Endothelial cell of umbilical vein (primary cell): ENCODE data around the gene GPR17. TPM values are rescaled to one million over a fixed set of nuclear protein-coding genes. Genes with fewer than 3 reads are reported as not detected.

Experiments used
- BruUV-seq: library from RNA; stranded (reverse); fragments of 400-500 nt; replicated peaks from 2 replicates; lab custom pipeline; 2021; lab: Mats Ljungman, UMichigan
- CTCF ChIA-PET: fragments of 300-600, 350-600 bp; sonication (Branson Sonifier 250); formaldehyde crosslinking; loops from one replicate; lab custom pipeline; 2021; ENCODE audit warnings: antibody characterized with exemption, inconsistent platforms; lab: Charles Lee
- POLR2A ChIA-PET: fragments of 300-600, 350-600 bp; sonication (Branson Sonifier 250); formaldehyde crosslinking; loops from one replicate; lab custom pipeline; 2021; ENCODE audit warnings: antibody characterized with exemption, inconsistent platforms; lab: Charles Lee
- DNase-seq: peaks from one replicate; pipeline ENCODE4 v3.0.0-alpha.2; 2011; ENCODE audit warnings: low read depth, low spot score
- FAIRE-seq: peaks from 2 replicates; lab custom pipeline; 2011; peaks lifted over from hg19 to GRCh38; lab: Jason Lieb, UNC
- H2AFZ ChIP-seq: 2 replicates; pipeline ENCODE4 v1.6.0; 2012; ENCODE audit warnings: low read depth, low read length, control low read depth, inconsistent platforms
- H3K27ac ChIP-seq: 2 replicates; pipeline ENCODE4 v1.5.1; 2011; ENCODE audit warnings: low read depth, mild to moderate bottlenecking, control low read depth, low read length, moderate library complexity; ENCODE audit not compliant: insufficient read depth
- H3K27me3 ChIP-seq, 2 experiments: 2 replicates each; pipeline versions ENCODE4 v1.6.0 to v1.6.1; 2011; ENCODE audit warnings: low read length in 2 of 2, mixed read lengths in 1 of 2; ENCODE audit not compliant: control insufficient read depth in 2 of 2, insufficient read depth in 2 of 2
- H3K36me3 ChIP-seq, 2 experiments: 2 replicates in 1 of 2; 3 replicates in 1 of 2; pipeline ENCODE4 v1.5.1; 2011; ENCODE audit warnings: low read length in 2 of 2, mild to moderate bottlenecking in 1 of 2, moderate library complexity in 1 of 2; ENCODE audit not compliant: control insufficient read depth in 2 of 2, insufficient read depth in 2 of 2; ENCODE audit errors: extremely low read depth in 1 of 2
- H3K4me1 ChIP-seq: 3 replicates; pipeline ENCODE4 v1.5.1; 2011; ENCODE audit warnings: mild to moderate bottlenecking, low read length; ENCODE audit not compliant: control insufficient read depth, insufficient read depth; ENCODE audit errors: extremely low read depth
- H3K4me2 ChIP-seq: 2 replicates; pipeline ENCODE4 v1.6.1; 2011; ENCODE audit warnings: low read length, control low read depth, mixed read lengths; ENCODE audit not compliant: insufficient read depth
- H3K4me3 ChIP-seq, 3 experiments: fragments of 200-600 bp in 1 of 3; sonication (generic), shearing (Covaris generic) in 1 of 3; replicated peaks in 1 of 3; 2 replicates each; pipeline ENCODE4 v1.5.1; 2011 to 2016; ENCODE audit warnings: control low read depth in 3 of 3, low read length in 3 of 3, mild to moderate bottlenecking in 2 of 3, inconsistent platforms in 1 of 3, low read depth in 1 of 3, moderate library complexity in 1 of 3; ENCODE audit not compliant: insufficient read depth in 1 of 3
- H3K79me2 ChIP-seq: 2 replicates; pipeline ENCODE4 v1.6.0; 2012; ENCODE audit warnings: low read length, inconsistent platforms; ENCODE audit not compliant: control insufficient read depth, insufficient read depth
- H3K9ac ChIP-seq: replicated peaks from 2 replicates; pipeline ENCODE3; 2011; ENCODE audit warnings: low read length, control low read depth; ENCODE audit not compliant: insufficient read depth; ENCODE audit errors: extremely low read depth
- H3K9me1 ChIP-seq: replicated peaks from 3 replicates; pipeline ENCODE4 v1.6.0; 2011; ENCODE audit warnings: mild to moderate bottlenecking, low read length; ENCODE audit not compliant: control insufficient read depth, insufficient read depth; ENCODE audit errors: extremely low read depth
- H3K9me3 ChIP-seq: replicated peaks from 2 replicates; pipeline ENCODE4 v1.5.1; 2012; ENCODE audit warnings: low read length, inconsistent platforms; ENCODE audit not compliant: control insufficient read depth, insufficient read depth
- H4K20me1 ChIP-seq: replicated peaks from 2 replicates; pipeline ENCODE3; 2011; ENCODE audit warnings: mild to moderate bottlenecking, low read length; ENCODE audit not compliant: control insufficient read depth, insufficient read depth; ENCODE audit errors: extremely low read depth
- EZH2 ChIP-seq: IDR thresholded peaks from 2 replicates; pipeline ENCODE4 v1.6.1; 2012; ENCODE audit warnings: borderline replicate concordance, low read depth, mild to moderate bottlenecking, moderate library complexity, low read length, inconsistent platforms; ENCODE audit not compliant: severe bottlenecking
- FOS ChIP-seq: IDR thresholded peaks from 2 replicates; pipeline ENCODE4 v1.6.1; 2011; ENCODE audit warnings: mild to moderate bottlenecking, low read length, moderate library complexity, borderline replicate concordance; ENCODE audit not compliant: insufficient read depth
- GATA2 ChIP-seq: IDR thresholded peaks from 2 replicates; pipeline ENCODE4 v1.7.0; 2011; ENCODE audit warnings: low read depth, mild to moderate bottlenecking, moderate library complexity, mixed read lengths, low read length; ENCODE audit not compliant: insufficient read length, insufficient read depth
- JUN ChIP-seq: IDR thresholded peaks from 2 replicates; pipeline ENCODE4 v1.6.1; 2011; ENCODE audit warnings: borderline replicate concordance, low read depth; ENCODE audit not compliant: insufficient read length, insufficient read depth
- MYC ChIP-seq: IDR thresholded peaks from one replicate; pipeline ENCODE4 v1.6.1; 2011; ENCODE audit warnings: mild to moderate bottlenecking, low read depth, low read length
- POLR2A ChIP-seq: IDR thresholded peaks from 2 replicates; pipeline ENCODE4 v1.6.1; 2012; ENCODE audit warnings: low read depth, mild to moderate bottlenecking, control low read depth, low read length
- POLR2AphosphoS5 ChIP-seq: IDR thresholded peaks from 2 replicates; pipeline ENCODE4 v1.6.1; 2012; ENCODE audit warnings: low read depth, mild to moderate bottlenecking, control low read depth, low read length, moderate library complexity; ENCODE audit not compliant: insufficient read depth
- dilution Hi-C: fragments of 300-500 bp; cut with MboI; formaldehyde crosslinking; loops from one replicate; pipeline ENCODE4 v1.15.0; 2019; ENCODE audit warnings: low sequenced_read_pairs; ENCODE audit not compliant: extremely low pct_ligation_motif_present
- intact Hi-C: fragments of 100-400 bp; cut with micrococcal nuclease; formaldehyde crosslinking; loops from one replicate; pipeline ENCODE4 v1.10.0; 2022
- polyA plus RNA-seq, 4 experiments: library from polyadenylated mRNA; depleted of rRNA in 3 of 4; stranded (reverse) in 3 of 4; unstranded in 1 of 4; fragments of >200 nt; gene quantifications; 2 replicates each; pipeline versions ENCODE4 v1.2.1 to v1.2.3, GENCODE V29; 2011 to 2012; ENCODE audit warnings: missing spikeins in 1 of 4
- total RNA-seq: library from RNA; stranded (reverse); gene quantifications from 2 replicates; pipeline ENCODE4 v1.2.3, GENCODE V29; 2021
- TF ChIP-seq, protein P1 (sequence below), 2 donors: IDR thresholded peaks; 1 replicate in 1 of 2; 2 replicates in 1 of 2; pipeline ENCODE4 v1.5.1; 2011; ENCODE audit warnings: low read length in 2 of 2, mild to moderate bottlenecking in 2 of 2, moderate library complexity in 2 of 2, control low read depth in 1 of 2, inconsistent platforms in 1 of 2, low read depth in 1 of 2; ENCODE audit not compliant: insufficient read depth in 1 of 2; ENCODE audit errors: extremely low read depth in 1 of 2
- TF ChIP-seq, protein P2 (sequence below): IDR thresholded peaks from 2 replicates; pipeline ENCODE4 v1.6.1; 2011; ENCODE audit not compliant: insufficient read depth, insufficient read length

The GPR17 gene
- total and polyA plus RNA-seq, 2 donors (not counting 3 experiments of a cell fraction or from before 2014, with no cell fraction given): 0.10 TPM; not detected in 1

DNA sequence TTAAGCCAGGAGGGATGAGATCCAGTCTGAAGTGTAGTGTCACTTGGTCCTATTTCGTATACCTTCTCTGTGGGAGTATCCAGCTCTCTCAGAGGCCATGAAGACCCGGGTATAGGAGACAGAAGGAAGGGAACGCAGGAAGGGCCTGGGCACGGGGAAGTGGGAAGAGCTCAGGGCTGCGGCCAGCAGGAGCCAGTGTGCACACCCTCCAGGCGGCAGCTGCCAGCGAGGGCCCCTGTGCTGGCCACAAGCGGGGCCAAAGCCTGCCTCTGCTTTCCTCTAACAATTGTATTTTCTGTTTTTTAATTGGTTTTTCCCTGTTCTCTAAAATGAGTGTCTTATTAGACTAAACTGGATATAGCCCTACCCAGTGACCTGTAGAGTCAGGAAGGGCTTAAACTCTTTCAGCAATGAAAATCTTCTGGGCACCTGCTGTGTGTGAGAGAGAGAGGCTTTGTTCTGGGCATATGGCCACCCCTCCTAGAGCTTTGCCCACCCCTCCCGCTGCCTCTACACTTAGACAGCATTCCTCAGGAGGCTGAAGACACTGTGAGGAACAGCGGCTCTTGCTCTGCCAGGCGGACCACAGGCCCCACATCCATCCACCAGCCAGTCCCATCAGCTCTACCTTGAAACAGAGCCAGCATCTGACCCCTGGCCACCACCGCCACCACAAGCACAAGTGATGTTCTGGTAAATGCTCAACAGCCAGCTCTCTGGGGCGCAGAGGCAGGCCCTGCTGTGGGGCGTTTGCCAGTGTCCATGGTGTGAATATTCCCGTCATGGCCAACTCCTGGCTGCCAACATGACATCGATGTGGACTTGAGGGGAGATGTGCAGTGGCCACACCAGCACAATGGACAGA lies 9.5 kb downstream of the GPR17 start:
- CTCF ChIA-PET: interaction anchor here (1.5 to 12.1 kb wide), 3 partner anchors 40 to 63 kb away, joined by 3 to 424 read pairs (median 5); no protein-coding TSS in a partner anchor
- no peaks in the 10 kb centered on the region for H3K79me2 ChIP-seq
- intact Hi-C loops (no loop called here), dilution Hi-C loops (no loop called here)
- no peak for FAIRE-seq
- no peak overlapping the region for H3K4me2 ChIP-seq
- no peaks in the 10 kb centered on the region for H3K9me3 ChIP-seq
- peaks cover 0 to 9% of the 10 kb centered on the region in 2 experiments for H3K36me3 ChIP-seq
- H3K27ac ChIP-seq: no peak overlapping the region
- peaks cover 16% of the 10 kb centered on the region for H3K4me1 ChIP-seq
- TF ChIP-seq, protein P1, sequence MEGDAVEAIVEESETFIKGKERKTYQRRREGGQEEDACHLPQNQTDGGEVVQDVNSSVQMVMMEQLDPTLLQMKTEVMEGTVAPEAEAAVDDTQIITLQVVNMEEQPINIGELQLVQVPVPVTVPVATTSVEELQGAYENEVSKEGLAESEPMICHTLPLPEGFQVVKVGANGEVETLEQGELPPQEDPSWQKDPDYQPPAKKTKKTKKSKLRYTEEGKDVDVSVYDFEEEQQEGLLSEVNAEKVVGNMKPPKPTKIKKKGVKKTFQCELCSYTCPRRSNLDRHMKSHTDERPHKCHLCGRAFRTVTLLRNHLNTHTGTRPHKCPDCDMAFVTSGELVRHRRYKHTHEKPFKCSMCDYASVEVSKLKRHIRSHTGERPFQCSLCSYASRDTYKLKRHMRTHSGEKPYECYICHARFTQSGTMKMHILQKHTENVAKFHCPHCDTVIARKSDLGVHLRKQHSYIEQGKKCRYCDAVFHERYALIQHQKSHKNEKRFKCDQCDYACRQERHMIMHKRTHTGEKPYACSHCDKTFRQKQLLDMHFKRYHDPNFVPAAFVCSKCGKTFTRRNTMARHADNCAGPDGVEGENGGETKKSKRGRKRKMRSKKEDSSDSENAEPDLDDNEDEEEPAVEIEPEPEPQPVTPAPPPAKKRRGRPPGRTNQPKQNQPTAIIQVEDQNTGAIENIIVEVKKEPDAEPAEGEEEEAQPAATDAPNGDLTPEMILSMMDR (IDR thresholded peaks at IDR 0.05; ENCODE audit: extremely low read depth in 1 of 2, insufficient read depth in 1 of 2, low read depth in 1 of 2, low read length in 2 of 2): no peak
- TF ChIP-seq POLR2AphosphoS5: no peak
- no peak for TF ChIP-seq GATA2
- TF ChIP-seq JUN: no peak
- TF ChIP-seq EZH2: no peak
- no peak for TF ChIP-seq FOS
- TF ChIP-seq, protein P2, sequence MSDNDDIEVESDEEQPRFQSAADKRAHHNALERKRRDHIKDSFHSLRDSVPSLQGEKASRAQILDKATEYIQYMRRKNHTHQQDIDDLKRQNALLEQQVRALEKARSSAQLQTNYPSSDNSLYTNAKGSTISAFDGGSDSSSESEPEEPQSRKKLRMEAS: no peak
- no peak for TF ChIP-seq MYC
- no peak for TF ChIP-seq POLR2A
- POLR2A ChIA-PET: interaction anchor here (0.7 kb wide), 1 partner anchor 56 kb away, joined by 3 read pairs; no protein-coding TSS in a partner anchor
- no peak overlapping the region for H3K4me3 ChIP-seq
- H2AFZ ChIP-seq: no peak overlapping the region
- H4K20me1 ChIP-seq: no peaks in the 10 kb centered on the region
- H3K27me3 ChIP-seq: no peaks in the 10 kb centered on the region
- H3K9me1 ChIP-seq: no peaks in the 10 kb centered on the region
- H3K9ac ChIP-seq: no peak overlapping the region
- no peak for DNase-seq
- no TSS peak for BruUV-seq
